ENCODE data around the gene IKBKG.
"Not testable (repeated sequence)": the region's sequence is repeated elsewhere in the genome, so short reads cannot be mapped to it uniquely, and the experiment has no call there.

IKBKG gene

GRCh38 chrX:154560326-154560725 lies 12.9 kb downstream of the IKBKG start:
- DNase-seq = not testable (repeated sequence)

DNA sequence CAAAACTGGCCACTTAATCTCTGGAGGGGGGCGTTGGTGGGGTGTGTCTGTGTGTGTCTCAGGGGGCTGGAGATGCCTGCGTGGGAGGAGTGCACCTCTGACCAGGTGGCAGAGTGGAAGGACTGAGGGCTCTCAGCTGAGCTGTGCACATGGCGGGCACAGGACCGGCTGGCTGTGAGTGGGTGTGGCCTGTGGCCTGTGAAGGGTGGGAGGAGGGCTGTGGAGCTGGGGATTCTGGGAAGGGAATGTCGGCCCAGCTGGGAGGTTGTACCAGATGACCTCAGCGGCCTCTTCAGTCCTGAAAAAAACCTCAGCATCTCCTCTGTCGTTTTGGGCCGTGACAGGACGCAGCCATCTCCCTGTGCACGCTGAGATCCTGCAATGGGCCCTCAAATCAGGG lies 14.9 kb downstream of the IKBKG start:
- DNase-seq = not testable (repeated sequence)

DNA sequence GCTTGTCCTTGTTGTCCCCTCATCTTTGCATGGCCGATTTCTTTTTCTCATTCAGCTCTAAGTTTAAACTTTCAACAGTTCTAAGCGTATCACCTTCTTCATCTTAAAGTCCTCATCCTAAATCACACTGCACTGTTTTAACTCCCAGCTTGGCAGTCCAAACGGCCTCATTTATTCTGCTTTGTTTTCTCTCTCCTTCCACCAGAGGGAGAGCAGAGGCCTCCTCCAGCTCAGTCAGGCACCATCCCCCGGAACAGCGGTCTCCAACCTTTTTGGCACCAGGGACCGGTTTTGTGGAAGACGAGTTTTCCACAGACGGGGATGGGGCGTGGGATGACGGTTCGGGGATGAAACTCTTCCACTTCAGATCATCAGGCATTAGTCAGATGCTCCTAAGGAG lies 22.9 kb downstream of the IKBKG start:
- DNase-seq = not testable (repeated sequence)

GRCh38 chrX:154573061-154573460 lies 25.6 kb downstream of the IKBKG start:
- DNase-seq = not testable (repeated sequence)

DNA sequence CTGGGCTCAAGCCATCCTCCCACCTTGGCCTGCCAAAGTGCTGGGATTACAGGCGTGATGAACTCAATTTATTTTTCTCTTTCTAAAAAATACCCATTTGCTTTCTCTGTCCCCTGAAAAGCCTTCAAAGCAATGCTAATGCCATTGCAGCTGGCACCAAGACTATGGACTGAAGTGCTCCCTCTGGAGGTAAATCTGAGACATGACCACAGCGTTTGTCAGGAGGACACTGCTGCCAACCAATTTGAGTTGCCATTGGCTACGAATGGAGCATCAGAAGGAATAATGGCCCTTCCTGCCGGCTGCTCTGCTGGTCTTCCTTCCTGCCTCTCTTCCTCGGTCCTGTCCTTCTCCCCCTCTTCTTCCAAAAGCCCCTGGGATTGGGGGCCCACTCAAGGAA lies 27.7 kb downstream of the IKBKG start:
- DNase-seq = not testable (repeated sequence)

- DNase-seq = not testable (repeated sequence)
Observed at GRCh38 chrX:154582994-154583393, 35.6 kb downstream of the IKBKG start.

DNA sequence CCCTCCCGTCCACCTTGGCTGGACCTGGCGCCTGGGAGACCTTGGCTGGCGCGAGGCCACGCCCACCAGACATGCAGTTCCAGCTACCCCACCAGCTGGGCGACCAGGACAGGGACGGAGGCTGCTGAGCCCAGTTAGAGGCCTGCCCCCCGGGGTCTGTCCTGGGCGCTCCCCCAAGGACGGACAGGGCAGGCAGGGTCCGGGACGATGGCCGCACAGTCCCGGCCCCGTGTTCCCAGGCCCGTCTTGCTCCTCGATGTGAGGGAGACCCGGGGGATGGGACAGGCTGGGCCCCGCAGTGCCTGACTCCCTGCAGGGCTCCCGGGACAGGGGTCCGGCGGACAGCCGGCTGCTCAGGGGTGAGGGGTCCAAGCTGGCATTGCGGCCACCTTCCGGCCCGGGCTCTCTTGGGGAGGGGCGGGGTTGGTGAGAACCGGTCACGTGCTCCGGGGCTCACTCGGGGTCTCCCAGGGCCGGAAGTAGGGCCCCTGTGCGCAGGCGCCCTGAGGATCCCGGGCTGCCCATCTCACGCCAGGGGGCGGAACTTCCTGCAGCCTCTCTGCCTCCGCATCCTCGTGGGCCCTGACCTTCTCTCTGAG lies 37.3 kb downstream of the IKBKG start, which contains the start of gene CTAG1A:
CTAG1A (plus strand) TSS at position 549 of the 599 bp plus-strand sequence. CDS start 74 bp downstream, outside the sequence.
- not testable (repeated sequence) for DNase-seq

DNA sequence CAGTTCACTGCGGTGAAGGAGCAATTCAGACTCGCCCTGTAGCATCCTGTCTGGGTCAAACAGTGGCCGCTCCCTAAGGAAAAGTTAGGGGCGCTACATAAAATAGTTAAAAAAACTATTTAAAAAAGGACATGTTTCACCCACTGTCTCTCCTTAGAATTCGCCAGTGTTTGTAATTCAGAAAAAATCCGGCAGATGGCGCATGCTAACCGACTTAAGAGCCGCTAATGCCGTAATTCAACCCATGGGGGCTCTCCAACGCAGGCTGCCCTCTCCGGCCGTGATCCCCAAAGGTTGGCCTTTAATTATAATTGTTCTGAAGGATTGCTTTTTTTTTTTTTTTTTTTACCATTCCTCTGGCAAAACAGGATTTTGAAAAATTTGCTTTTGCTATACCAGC lies 43.0 kb downstream of the IKBKG start:
- not testable (repeated sequence) for DNase-seq

DNA sequence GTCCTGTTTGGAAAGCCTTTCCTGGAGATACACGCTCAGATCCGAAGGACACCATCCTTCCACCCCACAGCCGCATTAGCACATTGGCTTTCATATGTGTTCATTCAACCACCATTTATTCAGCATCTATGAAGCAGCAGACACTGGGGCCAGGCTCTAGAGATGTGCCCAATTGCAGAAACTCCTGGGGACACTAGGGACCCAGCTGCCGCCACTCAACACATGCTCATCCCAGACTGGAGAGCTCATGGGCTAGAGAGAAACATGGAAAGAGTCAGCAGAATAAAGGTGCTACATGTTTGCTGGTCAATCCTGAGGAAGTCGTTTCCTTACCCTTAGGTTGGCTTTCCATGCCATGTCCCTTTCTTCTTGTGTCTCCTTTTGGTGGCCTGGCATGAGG lies 45.1 kb downstream of the IKBKG start:
- DNase-seq = no peak

DNA sequence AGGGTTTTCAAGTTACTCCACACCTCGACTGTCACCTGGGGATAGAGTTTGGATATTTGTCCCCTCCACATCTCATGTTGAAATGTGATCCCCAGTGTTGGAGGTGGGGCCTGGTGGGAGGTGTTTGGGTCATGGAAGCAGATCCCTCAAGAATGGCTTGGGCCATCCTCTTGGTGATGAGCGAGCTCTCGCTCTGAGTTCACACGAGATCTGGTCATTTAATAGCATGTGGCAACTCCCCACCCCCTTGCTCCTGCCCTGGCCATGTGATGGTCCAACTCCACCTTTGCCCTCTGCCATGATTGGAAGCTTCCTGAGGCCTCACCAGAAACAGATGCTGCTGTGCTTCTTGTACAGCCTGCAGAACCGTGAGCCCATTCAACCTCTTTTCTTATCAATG lies 45.8 kb downstream of the IKBKG start:
- no peak for DNase-seq

- DNase-seq = no peak
Observed at GRCh38 chrX:154594491-154594890, 47.1 kb downstream of the IKBKG start.

- DNase-seq = no peak
Observed at GRCh38 chrX:154595559-154596249, 48.3 kb downstream of the IKBKG start.

DNA sequence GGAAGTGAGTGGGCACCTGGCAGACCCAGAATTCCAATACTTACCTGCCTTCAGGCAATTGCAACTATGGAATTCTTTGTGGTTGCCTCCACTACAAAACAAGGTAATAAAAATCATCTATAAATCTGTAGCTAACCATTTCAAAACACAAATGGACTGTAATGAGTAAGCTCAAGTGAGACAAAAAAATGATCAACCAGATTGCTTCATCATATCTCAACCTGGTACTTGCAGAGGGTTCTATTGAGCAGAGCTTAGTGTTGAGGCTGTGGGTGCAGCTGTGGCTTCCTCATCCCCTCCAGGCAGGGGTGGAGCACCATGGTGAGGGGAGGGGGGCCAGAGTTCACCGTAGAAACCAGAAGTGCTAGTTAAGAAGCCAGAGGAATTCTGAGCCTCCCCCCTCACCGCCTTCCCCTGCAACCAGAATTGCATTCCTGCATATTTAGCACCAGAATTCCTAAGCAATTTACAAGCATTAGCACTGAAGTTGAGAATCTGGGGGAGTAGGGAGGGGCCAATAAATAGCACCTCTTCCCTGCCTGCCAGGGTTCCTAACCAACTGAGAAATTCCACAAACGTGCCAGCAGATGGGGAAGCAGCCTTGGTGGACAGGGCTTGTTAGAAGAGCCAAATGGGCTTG lies 49.0 kb downstream of the IKBKG start:
- no peak for DNase-seq

- no peak for DNase-seq
Observed at GRCh38 chrX:154597221-154597620, 49.8 kb downstream of the IKBKG start.

DNA sequence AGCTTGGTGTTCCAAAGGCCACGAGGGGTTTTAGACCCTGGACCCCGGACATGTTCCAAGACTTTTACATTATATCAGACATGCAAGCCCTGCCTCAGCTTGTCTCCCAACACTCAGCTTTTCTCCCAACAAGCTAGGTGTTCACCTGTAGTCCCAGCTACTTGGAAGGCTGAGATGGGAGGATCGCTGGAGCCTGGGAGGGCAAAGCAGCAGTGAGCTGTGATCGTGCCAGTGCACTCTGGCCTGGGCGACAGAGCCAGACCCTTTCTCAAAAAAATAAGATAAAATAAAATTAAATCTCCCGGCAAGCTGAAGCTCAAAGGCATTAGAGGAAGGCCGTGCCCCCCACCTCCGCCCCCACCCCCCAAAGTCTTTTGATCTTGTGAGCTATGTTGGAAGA lies 51.2 kb downstream of the IKBKG start:
- no peak for DNase-seq

DNA sequence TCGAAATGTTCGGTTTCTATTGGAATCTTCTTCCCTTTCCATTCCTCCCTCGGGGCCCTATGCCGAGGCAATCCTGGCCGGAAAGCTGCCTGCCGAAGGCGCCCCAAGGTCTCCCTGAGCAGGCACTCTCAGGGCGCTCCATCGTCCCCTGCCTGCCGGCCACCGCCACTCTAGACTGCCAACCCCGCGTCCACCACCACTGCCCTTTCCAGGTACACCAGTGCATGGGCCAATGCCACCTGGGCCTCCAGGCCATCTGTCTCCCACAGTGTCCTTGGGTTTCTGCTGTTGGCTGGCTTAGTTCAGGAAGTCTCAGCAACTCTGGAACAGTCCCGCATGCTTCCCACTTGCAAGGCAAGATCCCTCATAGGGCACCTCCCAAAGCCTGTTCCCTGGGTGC lies 52.1 kb downstream of the IKBKG start:
- DNase-seq = no peak

- no peak for DNase-seq
Observed at GRCh38 chrX:154600759-154601374, 53.4 kb downstream of the IKBKG start.

GRCh38 chrX:154602226-154602625 lies 54.8 kb downstream of the IKBKG start:
- DNase-seq = no peak

- no peak for DNase-seq
Observed at GRCh38 chrX:154602766-154603437, 55.5 kb downstream of the IKBKG start.

- no peak for DNase-seq
Observed at GRCh38 chrX:154603438-154604430, 56.3 kb downstream of the IKBKG start.

DNA sequence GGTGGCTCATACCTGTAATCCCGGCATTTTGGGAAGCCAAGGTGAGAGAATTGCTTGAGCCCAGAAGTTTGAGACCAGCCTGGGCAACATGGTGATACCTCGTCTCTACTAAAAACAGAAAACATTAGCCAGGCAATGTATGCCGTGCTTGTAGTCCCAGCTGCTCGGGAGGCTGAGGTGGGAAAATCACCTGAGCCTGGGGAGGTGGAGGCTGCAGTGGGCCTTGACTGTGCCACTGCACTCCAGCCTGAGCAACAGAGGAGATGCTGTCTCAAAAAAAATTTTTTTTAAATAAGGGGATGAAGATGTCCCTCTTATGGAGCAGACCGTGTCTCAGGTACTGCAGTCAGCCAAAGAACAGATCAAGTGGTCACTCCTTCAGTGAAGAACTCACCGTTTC lies 58.1 kb downstream of the IKBKG start:
- DNase-seq = no peak

DNA sequence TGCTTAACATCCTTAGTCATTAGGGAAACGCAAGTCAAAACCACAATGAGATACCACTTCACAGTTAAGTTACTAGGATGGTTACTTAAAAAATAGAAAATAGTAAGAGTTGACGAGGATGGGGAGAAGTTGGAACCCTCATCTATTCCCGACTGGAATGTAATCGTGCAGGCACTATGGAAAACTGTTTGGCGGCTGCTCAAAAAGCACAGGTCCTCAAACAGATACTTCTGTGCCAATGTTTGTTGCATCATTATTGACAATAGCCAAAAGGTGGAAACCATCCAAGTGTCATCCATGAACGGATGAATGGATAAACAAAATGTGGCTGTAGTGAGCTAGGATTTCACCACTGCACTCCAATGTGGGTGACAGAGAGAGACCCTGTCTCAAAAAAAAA lies 60.0 kb downstream of the IKBKG start:
- DNase-seq = no peak

Measured in NCI-H1436 treated with DMSO at 0.1 percent for 48 hours (cell line).